Measurements from ENCODE around the gene DDX55.

DNA sequence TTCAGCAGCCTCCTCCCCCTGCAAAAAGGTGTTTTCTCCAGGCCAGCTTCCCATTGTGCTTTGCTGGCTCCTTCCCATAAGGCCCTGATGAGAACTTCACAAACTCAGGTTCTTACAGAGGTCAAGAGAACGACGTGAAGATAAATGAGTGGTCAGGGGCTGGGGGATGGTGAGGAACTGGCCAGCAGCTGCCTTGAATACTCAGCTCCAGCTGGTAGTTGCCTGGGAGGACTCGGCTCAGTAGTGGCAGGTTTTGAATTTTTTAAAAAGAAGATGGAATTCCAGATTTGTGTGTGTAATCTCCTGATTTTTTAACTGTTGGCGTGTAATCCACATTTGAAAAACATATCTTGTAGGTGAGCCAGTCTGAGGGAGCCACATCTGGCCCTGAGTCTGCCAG is 5.9 kb downstream of the DDX55 start:
- TF ChIP-seq, protein P1, sequence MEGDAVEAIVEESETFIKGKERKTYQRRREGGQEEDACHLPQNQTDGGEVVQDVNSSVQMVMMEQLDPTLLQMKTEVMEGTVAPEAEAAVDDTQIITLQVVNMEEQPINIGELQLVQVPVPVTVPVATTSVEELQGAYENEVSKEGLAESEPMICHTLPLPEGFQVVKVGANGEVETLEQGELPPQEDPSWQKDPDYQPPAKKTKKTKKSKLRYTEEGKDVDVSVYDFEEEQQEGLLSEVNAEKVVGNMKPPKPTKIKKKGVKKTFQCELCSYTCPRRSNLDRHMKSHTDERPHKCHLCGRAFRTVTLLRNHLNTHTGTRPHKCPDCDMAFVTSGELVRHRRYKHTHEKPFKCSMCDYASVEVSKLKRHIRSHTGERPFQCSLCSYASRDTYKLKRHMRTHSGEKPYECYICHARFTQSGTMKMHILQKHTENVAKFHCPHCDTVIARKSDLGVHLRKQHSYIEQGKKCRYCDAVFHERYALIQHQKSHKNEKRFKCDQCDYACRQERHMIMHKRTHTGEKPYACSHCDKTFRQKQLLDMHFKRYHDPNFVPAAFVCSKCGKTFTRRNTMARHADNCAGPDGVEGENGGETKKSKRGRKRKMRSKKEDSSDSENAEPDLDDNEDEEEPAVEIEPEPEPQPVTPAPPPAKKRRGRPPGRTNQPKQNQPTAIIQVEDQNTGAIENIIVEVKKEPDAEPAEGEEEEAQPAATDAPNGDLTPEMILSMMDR (IDR thresholded peaks at IDR 0.05; ENCODE audit: low read depth, low read length): no peak
- no peak for TF ChIP-seq EZH2phosphoT487 (IDR thresholded peaks at IDR 0.05; ENCODE audit: low read depth)

Measured in OCI-LY3 (cell line).